Cardiac muscle cell (in vitro differentiated cells and primary cell): Measurements from ENCODE around the gene RARA. TPM values are rescaled to one million over a fixed set of nuclear protein-coding genes. Genes with fewer than 3 reads are reported as not detected.
A peak's percentile ranks its signal among the peaks of the same experiment; 100 is the strongest.
"Not testable (repeated sequence)": the region's sequence is repeated elsewhere in the genome, so short reads cannot be mapped to it uniquely, and the experiment has no call there.

Experiments
- DNase-seq, 2 donors: peaks; one replicate each; pipeline versions ENCODE4 v3.0.0 to v3.0.0-alpha.2; 2010 to 2017; ENCODE audit warnings: low read depth in 1 of 2, low spot score in 1 of 2
- H3K27ac ChIP-seq: fragments of 200-600 bp; sonication (generic); 2 replicates; pipeline ENCODE4 v1.5.1; 2016
- H3K27me3 ChIP-seq: fragments of 200-600 bp; sonication (generic); 2 replicates; pipeline ENCODE4 v1.6.0; 2016; ENCODE audit warnings: control low read depth
- H3K36me3 ChIP-seq: fragments of 200-600 bp; sonication (generic); 2 replicates; pipeline ENCODE4 v1.5.1; 2016; ENCODE audit warnings: control low read depth
- H3K4me1 ChIP-seq: fragments of 200-600 bp; sonication (generic); 2 replicates; pipeline ENCODE4 v1.8.1; 2017; ENCODE audit warnings: low read depth, mild to moderate bottlenecking, mixed run types
- H3K4me3 ChIP-seq: fragments of 200-600 bp; sonication (generic); 2 replicates; pipeline ENCODE4 v1.5.1; 2016; ENCODE audit warnings: mild to moderate bottlenecking
- H3K9me3 ChIP-seq: fragments of 200-600 bp; sonication (generic); 2 replicates; pipeline ENCODE4 v1.5.1; 2017; ENCODE audit warnings: low read depth, mild to moderate bottlenecking, control low read depth
- polyA plus RNA-seq: library from polyadenylated mRNA; unstranded; fragments of >200 nt; fragmentation: Nextera tagmentation; extraction: Ambion mirVana; gene quantifications from 2 replicates; pipeline ENCODE4 v1.2.1, GENCODE V29; 2016
- total RNA-seq: library from RNA; depleted of rRNA; stranded (reverse); fragments of >200 nt; gene quantifications from 2 replicates; pipeline ENCODE4 v1.2.3, GENCODE V29; 2016
- TF ChIP-seq, protein P1 (sequence below): IDR thresholded peaks from 2 replicates; pipeline ENCODE4 v1.5.1; 2012; ENCODE audit warnings: low read depth, mild to moderate bottlenecking, low read length

RARA gene
- total and polyA plus RNA-seq, 2 experiments from 2014 or later: 33.2 to 61.3 TPM

DNA sequence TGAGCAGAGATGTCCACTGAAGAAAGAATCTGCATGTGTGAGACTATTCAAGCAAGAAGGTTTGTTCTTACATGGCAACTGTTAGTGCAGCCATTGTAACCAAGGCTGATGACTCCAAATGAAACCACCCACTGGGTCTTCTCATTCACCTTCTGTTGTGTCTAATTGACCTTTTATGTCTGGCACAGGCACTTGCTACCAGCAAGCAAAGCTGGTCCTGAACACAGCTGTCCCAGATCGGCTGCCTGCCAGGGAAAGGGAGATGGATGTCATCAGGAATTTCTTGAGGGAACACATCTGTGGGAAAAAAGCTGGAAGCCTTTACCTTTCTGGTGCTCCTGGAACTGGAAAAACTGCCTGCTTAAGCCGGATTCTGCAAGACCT is 17.7 kb upstream of the RARA start:
- no peaks in the 10 kb centered on the region for H3K27me3 ChIP-seq
- no peak overlapping the region for H3K27ac ChIP-seq
- TF ChIP-seq, protein P1, sequence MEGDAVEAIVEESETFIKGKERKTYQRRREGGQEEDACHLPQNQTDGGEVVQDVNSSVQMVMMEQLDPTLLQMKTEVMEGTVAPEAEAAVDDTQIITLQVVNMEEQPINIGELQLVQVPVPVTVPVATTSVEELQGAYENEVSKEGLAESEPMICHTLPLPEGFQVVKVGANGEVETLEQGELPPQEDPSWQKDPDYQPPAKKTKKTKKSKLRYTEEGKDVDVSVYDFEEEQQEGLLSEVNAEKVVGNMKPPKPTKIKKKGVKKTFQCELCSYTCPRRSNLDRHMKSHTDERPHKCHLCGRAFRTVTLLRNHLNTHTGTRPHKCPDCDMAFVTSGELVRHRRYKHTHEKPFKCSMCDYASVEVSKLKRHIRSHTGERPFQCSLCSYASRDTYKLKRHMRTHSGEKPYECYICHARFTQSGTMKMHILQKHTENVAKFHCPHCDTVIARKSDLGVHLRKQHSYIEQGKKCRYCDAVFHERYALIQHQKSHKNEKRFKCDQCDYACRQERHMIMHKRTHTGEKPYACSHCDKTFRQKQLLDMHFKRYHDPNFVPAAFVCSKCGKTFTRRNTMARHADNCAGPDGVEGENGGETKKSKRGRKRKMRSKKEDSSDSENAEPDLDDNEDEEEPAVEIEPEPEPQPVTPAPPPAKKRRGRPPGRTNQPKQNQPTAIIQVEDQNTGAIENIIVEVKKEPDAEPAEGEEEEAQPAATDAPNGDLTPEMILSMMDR: no peak
- no peak for DNase-seq
- no peak overlapping the region for H3K4me3 ChIP-seq
- no peaks in the 10 kb centered on the region for H3K9me3 ChIP-seq
- H3K36me3 ChIP-seq: peaks cover 16% of the 10 kb centered on the region
- H3K4me1 ChIP-seq: no peaks in the 10 kb centered on the region

DNA sequence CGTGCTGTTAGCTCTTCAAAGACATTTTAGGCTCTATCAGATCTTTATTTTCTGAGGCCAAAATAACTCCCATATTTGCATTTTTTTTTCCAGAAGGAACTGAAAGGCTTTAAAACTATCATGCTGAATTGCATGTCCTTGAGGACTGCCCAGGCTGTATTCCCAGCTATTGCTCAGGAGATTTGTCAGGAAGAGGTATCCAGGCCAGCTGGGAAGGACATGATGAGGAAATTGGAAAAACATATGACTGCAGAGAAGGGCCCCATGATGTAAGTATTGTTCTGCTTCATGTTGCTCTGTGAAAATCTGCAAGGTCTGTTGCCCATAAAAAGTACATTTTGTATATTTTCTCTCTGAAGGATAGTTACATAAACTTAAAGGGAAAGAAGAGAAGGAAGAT is 15.6 kb upstream of the RARA start:
- no peaks in the 10 kb centered on the region for H3K4me1 ChIP-seq
- H3K27ac ChIP-seq: no peak overlapping the region
- H3K4me3 ChIP-seq: no peak overlapping the region
- H3K27me3 ChIP-seq: no peaks in the 10 kb centered on the region
- H3K9me3 ChIP-seq: no peaks in the 10 kb centered on the region
- TF ChIP-seq, protein P1: no peak
- H3K36me3 ChIP-seq: peaks cover 16% of the 10 kb centered on the region
- DNase-seq: peak in 1 of 2 donors; percentile 42

DNA sequence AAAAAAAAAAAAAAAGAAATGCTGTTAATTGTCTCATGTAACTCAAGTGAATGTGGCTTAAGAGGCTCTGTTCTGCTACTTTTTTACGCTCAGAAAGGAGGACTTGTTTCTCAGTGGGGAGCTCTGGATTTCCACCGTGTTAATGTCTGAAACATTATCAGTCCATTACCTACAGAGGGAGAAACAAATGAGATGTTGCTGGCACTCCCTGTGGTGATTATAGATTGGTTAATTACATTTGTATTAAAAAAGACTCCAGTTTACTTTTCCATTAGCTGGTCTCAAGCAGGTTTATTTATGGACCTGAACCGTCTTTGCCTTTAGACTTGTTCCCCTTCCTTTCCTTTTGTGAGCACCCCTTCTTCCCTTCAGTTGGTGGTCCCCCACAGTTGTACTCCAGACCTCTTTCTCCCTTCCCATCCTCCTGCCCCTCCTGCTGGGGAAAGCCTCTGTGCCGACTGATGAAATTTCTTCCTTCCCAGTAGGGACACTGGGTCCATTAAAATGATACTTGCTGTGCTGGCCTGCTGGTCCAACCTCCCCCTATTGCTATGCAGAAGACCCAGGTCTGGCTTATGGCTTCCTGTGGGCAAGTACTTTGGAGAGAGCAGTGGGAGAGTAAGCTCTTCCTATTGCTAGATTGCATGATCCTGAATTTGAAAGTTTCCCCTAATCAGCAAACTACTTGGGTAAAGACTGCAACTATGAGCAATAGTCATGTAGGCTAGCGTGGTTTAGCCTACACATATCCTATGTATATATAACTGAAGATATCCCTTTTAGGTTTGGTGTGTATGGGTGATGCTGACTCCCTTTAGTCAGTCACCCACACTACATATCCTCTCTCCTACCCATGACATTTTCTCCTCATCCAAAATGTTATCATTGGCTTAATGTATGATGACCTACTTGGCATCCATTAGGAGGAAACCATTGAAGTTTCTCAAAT is 13.2 kb upstream of the RARA start:
- DNase-seq: no peak
- H3K9me3 ChIP-seq: no peaks in the 10 kb centered on the region
- no peak overlapping the region for H3K27ac ChIP-seq
- peaks cover 16% of the 10 kb centered on the region for H3K36me3 ChIP-seq
- TF ChIP-seq, protein P1: no peak
- no peaks in the 10 kb centered on the region for H3K27me3 ChIP-seq
- no peaks in the 10 kb centered on the region for H3K4me1 ChIP-seq
- H3K4me3 ChIP-seq: no peak overlapping the region

DNA sequence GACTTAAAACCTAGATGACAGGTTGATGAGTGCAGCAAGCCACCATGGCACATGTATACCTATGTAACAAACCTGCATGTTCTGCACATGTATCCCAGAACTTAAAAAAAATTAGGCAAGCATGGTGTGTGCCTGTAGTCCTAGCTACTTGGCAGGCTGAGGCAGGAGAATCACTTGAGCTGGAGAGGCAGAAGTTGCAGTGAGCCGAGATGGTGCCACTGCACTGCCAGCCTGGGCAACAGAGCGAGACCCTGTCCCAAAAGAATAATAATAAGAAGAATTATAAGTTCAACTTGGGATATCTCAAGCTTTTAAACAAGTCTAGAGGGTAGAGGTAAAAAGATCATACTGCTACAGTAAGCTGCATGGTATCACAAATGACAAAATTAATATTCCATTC is 11.5 kb upstream of the RARA start:
- no peak for DNase-seq
- H3K27me3 ChIP-seq: no peaks in the 10 kb centered on the region
- no peak overlapping the region for H3K27ac ChIP-seq
- H3K36me3 ChIP-seq: peaks cover 14% of the 10 kb centered on the region
- H3K4me3 ChIP-seq: no peak overlapping the region
- H3K9me3 ChIP-seq: no peaks in the 10 kb centered on the region
- TF ChIP-seq, protein P1: no peak
- no peaks in the 10 kb centered on the region for H3K4me1 ChIP-seq

DNA sequence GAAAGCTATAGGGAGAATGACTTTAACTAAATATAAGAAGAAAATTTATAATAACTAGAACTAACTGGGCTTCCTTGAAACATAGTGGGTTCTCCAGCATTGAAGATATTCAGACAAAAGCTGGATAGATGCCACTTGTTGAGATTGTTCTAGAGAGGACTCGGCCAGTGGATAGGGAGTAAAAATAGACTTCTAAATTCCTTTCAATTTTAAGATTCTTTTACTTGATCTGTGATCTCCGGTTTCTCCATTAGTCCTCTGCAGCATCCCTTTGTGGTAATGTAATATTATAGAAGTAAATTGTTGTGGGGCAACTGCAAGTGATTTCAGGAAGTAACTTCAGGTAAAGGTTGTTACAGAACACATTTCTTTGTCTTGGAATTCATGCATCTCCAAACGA is 10.3 kb upstream of the RARA start:
- Histone ChIP-seq H3K9me3 (no peaks in the 10 kb centered on the region), H3K4me1 (no peaks in the 10 kb centered on the region), H3K36me3 (peaks cover 10% of the 10 kb centered on the region), H3K27me3 (no peaks in the 10 kb centered on the region), H3K27ac (peak overlapping the region; percentile 67), H3K4me3 (no peak overlapping the region)
- DNase-seq: peak in 1 of 2 donors; percentile 65
- TF ChIP-seq, protein P1: no peak

DNA sequence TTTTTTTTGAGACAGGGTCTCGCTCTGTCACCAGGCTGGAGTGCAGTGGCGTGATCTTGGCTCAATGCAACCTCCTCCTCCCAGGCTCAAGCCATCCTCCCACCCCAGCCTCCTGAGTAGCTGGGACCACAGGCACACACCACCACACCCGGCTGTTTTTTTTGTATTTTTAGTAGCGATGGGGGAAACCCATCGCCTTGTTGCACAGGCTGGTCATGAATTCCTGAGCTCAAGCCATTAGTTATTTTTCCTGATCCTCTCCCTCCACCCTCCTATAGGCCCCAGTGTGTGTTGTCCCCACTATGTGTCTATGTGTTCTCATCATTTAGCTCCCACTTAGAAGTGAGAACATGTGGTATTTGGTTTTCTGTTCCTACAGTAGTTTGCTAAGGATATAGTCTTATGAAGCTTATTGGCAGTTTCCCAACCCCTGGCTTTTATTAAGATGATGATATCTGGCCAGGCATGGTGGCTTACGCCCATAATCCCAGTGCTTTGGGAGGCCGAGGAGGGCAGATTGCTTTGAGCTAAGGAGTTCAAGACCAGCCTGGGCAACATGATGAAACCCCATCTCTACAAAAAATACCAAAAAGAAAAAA is 9.7 kb upstream of the RARA start:
- not testable (repeated sequence) for H3K4me3 ChIP-seq, H3K27ac ChIP-seq, H3K27me3 ChIP-seq

More for the DNA sequence above, 9.7 kb upstream of the RARA start:
- H3K9me3 ChIP-seq, DNase-seq, H3K36me3 ChIP-seq, H3K4me1 ChIP-seq: not testable (repeated sequence)
